ENCODE results near the gene SCCPDH. TPM values are rescaled to one million over a fixed set of nuclear protein-coding genes. Genes with fewer than 3 reads are reported as not detected.

SCCPDH gene
- total and polyA plus RNA-seq, 2 of the 13 experiments (the other 11 are each of a cell fraction or from before 2014, with no cell fraction given): 36.7 to 62.3 TPM

DNA sequence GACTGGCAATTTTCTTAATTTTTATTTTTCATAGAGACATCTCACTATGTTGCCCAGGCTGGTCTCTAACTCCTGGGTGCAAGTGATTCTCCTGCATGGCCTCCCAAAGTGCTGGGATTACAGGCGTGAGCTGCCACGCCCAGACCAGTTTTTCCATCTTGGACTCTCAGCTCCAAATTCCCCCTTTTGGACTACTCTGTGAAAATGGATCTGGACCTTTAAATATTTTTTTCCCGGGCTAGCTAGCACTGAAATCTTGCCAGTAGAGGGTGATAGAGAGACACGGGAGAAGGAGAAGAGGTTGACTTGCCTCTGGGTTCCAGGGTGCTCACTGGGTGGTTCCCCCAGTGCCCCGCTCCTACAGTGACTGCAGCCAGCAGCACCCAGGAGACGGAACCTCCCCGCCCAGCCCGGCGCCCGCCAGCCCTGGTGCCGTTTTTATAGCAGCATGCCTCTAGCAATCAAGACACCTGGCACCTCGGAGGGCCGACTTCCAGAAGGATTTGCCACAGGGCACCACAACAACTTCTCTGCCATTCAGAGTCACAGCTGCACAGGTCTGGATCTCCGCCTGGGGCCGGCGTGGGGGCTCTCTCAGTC is 34.7 kb upstream of the SCCPDH start (continued):
- TF ChIP-seq, protein P1, sequence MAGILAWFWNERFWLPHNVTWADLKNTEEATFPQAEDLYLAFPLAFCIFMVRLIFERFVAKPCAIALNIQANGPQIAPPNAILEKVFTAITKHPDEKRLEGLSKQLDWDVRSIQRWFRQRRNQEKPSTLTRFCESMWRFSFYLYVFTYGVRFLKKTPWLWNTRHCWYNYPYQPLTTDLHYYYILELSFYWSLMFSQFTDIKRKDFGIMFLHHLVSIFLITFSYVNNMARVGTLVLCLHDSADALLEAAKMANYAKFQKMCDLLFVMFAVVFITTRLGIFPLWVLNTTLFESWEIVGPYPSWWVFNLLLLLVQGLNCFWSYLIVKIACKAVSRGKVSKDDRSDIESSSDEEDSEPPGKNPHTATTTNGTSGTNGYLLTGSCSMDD (CRISPR knock-in tag; IDR thresholded peaks at IDR 0.05): no peak
- TF ChIP-seq MED13 (CRISPR knock-in tag; IDR thresholded peaks at IDR 0.05) (no peak), ZNF230 (CRISPR knock-in tag; IDR thresholded peaks at IDR 0.05) (peak; percentile 85; the same call in 1 of the 2 replicates), ZNF446 (CRISPR knock-in tag; IDR thresholded peaks at IDR 0.05) (no peak), HNRNPUL1 (IDR thresholded peaks at IDR 0.05; ENCODE audit: low read depth, low read length) (no peak), EP300 (IDR thresholded peaks at IDR 0.05; ENCODE audit: low read depth in 2 of 2, low read length in 2 of 2) (no peak), EP300 (CRISPR knock-in tag; IDR thresholded peaks at IDR 0.05; ENCODE audit: borderline replicate concordance) (no peak), CEBPB (IDR thresholded peaks at IDR 0.05; ENCODE audit: borderline replicate concordance, low read depth, low read length) (no peak), ZNF264 (CRISPR knock-in tag; IDR thresholded peaks at IDR 0.05) (no peak), KDM5B (CRISPR knock-in tag; IDR thresholded peaks at IDR 0.05; ENCODE audit: borderline replicate concordance) (no peak), ZNF431 (CRISPR knock-in tag; IDR thresholded peaks at IDR 0.05; ENCODE audit: borderline replicate concordance, low read depth) (no peak), GTF3A (CRISPR knock-in tag; conservative IDR thresholded peaks at IDR 0.05) (no peak), GZF1 (CRISPR knock-in tag; IDR thresholded peaks at IDR 0.05) (no peak), POLR2AphosphoS5 (IDR thresholded peaks at IDR 0.05; ENCODE audit: low read depth, low read length) (no peak), ZNF816 (CRISPR knock-in tag; IDR thresholded peaks at IDR 0.05; ENCODE audit: borderline replicate concordance) (no peak), POLR2A (IDR thresholded peaks at IDR 0.05; ENCODE audit: insufficient read depth in 1 of 2, low read depth in 2 of 2, low read length in 2 of 2) (no peak), DMAP1 (CRISPR knock-in tag; IDR thresholded peaks at IDR 0.05) (no peak), TBX2 (CRISPR knock-in tag; IDR thresholded peaks at IDR 0.05; ENCODE audit: borderline replicate concordance) (peak; percentile 40; the same call in 1 of the 2 replicates), ZNF572 (CRISPR knock-in tag; IDR thresholded peaks at IDR 0.05) (no peak)
- TF ChIP-seq, protein P2, sequence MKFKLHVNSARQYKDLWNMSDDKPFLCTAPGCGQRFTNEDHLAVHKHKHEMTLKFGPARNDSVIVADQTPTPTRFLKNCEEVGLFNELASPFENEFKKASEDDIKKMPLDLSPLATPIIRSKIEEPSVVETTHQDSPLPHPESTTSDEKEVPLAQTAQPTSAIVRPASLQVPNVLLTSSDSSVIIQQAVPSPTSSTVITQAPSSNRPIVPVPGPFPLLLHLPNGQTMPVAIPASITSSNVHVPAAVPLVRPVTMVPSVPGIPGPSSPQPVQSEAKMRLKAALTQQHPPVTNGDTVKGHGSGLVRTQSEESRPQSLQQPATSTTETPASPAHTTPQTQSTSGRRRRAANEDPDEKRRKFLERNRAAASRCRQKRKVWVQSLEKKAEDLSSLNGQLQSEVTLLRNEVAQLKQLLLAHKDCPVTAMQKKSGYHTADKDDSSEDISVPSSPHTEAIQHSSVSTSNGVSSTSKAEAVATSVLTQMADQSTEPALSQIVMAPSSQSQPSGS (CRISPR knock-in tag; IDR thresholded peaks at IDR 0.05): no peak
- TF ChIP-seq, protein P3, sequence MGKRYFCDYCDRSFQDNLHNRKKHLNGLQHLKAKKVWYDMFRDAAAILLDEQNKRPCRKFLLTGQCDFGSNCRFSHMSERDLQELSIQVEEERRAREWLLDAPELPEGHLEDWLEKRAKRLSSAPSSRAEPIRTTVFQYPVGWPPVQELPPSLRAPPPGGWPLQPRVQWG (CRISPR knock-in tag; IDR thresholded peaks at IDR 0.05; ENCODE audit: borderline replicate concordance, low read depth): no peak
- TF ChIP-seq, protein P4, sequence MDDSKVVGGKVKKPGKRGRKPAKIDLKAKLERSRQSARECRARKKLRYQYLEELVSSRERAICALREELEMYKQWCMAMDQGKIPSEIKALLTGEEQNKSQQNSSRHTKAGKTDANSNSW (CRISPR knock-in tag; IDR thresholded peaks at IDR 0.05; ENCODE audit: borderline replicate concordance): no peak
- TF ChIP-seq, protein P5, sequence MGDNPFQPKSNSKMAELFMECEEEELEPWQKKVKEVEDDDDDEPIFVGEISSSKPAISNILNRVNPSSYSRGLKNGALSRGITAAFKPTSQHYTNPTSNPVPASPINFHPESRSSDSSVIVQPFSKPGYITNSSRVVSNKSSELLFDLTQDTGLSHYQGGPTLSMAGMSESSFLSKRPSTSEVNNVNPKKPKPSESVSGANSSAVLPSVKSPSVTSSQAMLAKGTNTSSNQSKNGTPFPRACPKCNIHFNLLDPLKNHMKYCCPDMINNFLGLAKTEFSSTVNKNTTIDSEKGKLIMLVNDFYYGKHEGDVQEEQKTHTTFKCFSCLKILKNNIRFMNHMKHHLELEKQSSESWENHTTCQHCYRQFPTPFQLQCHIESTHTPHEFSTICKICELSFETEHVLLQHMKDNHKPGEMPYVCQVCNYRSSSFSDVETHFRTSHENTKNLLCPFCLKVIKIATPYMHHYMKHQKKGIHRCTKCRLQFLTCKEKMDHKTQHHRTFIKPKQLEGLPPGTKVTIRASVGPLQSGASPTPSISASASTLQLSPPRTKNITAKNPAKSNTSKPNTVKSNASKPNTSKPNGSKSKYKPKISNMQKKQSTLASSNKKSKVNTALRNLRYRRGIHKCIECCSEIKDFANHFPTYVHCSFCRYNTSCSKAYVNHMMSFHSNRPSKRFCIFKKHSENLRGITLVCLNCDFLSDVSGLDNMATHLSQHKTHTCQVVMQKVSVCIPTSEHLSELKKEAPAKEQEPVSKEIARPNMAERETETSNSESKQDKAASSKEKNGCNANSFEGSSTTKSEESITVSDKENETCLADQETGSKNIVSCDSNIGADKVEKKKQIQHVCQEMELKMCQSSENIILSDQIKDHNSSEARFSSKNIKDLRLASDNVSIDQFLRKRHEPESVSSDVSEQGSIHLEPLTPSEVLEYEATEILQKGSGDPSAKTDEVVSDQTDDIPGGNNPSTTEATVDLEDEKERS (CRISPR knock-in tag; IDR thresholded peaks at IDR 0.05): no peak
- TF ChIP-seq, protein P6, sequence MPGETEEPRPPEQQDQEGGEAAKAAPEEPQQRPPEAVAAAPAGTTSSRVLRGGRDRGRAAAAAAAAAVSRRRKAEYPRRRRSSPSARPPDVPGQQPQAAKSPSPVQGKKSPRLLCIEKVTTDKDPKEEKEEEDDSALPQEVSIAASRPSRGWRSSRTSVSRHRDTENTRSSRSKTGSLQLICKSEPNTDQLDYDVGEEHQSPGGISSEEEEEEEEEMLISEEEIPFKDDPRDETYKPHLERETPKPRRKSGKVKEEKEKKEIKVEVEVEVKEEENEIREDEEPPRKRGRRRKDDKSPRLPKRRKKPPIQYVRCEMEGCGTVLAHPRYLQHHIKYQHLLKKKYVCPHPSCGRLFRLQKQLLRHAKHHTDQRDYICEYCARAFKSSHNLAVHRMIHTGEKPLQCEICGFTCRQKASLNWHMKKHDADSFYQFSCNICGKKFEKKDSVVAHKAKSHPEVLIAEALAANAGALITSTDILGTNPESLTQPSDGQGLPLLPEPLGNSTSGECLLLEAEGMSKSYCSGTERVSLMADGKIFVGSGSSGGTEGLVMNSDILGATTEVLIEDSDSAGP (CRISPR knock-in tag; IDR thresholded peaks at IDR 0.05; ENCODE audit: borderline replicate concordance): peak; percentile 81

Data from HepG2 (cell line).